ENCODE results near the gene PDE8B.

Gene PDE8B

GRCh38 chr5:77353251-77353650 lies 142.8 kb downstream of the PDE8B start:
- no peak for TF ChIP-seq CTCF (conservative IDR thresholded peaks at IDR 0.05; ENCODE audit: control insufficient read depth, insufficient read depth, low read depth, low read length)
- no peak overlapping the region for H3K4me3 ChIP-seq (ENCODE audit: control insufficient read depth, low read depth, low read length)
- DNase-seq (ENCODE audit: low read depth): no peak

DNA sequence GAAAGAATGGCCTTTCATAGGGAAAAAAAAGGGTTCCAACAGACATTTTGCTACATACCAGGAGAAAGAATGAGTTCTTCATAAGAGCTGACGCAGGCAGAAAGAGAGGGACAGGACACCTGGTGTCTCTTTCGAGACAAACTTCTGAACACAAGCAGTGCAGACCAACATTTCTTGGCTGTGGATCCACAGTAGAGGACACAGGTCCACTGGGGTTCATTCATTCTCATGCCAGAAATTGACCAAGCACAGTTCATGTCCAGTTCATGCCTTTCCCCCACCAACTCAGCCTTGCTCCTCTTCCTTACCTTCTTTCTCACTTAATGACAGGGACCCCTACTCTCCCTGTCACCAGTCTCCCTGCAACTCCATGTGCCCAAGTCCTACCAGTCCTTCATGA lies 144.0 kb downstream of the PDE8B start:
- no peak overlapping the region for H3K4me3 ChIP-seq (ENCODE audit: control insufficient read depth, low read depth, low read length)
- no peak for DNase-seq (ENCODE audit: low read depth)
- TF ChIP-seq CTCF (conservative IDR thresholded peaks at IDR 0.05; ENCODE audit: control insufficient read depth, insufficient read depth, low read depth, low read length): no peak

DNA sequence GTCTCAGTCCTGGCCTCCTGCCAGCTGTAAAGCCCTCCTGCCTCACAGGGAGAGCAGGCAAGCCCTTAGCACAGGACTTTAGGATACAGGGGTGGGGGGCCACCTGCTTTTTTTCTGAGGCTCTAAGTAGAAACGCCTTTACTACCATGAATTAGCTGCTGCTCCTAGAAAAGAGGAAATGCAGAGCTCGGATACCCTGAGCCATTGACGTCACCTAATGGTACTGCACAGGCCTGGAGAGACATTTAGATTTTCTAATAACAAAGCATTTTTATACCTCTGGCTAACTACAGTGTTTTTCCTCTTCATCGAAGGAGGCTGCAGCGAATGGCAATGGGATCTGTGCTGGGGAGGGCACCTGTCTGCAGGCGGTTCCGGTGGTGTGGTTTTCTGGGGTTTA lies 144.6 kb downstream of the PDE8B start:
- DNase-seq (ENCODE audit: low read depth): no peak
- H3K4me3 ChIP-seq (ENCODE audit: control insufficient read depth, low read depth, low read length): no peak overlapping the region
- TF ChIP-seq CTCF (conservative IDR thresholded peaks at IDR 0.05; ENCODE audit: control insufficient read depth, insufficient read depth, low read depth, low read length): no peak

DNA sequence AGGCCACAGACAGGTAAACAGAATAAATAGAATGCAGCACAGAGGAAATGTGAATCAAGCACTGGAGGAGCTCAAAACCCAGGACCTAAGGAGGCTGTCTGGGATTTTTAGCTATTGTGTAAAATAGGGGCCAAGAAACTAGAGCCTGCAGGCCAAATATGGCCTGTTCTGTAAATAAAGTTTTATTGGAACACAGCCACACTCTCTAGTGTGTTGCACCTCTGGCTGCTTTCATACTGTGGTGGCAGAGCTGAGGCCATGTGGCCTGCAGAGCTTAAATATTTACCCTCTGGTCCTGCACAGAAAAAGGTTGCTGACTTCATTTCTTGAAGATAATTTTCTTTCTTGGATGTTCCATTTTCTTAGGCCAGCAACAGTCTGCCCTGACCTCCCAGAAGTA lies 145.3 kb downstream of the PDE8B start:
- H3K4me3 ChIP-seq (ENCODE audit: control insufficient read depth, low read depth, low read length): no peak overlapping the region
- no peak for TF ChIP-seq CTCF (conservative IDR thresholded peaks at IDR 0.05; ENCODE audit: control insufficient read depth, insufficient read depth, low read depth, low read length)
- DNase-seq (ENCODE audit: low read depth): no peak

DNA sequence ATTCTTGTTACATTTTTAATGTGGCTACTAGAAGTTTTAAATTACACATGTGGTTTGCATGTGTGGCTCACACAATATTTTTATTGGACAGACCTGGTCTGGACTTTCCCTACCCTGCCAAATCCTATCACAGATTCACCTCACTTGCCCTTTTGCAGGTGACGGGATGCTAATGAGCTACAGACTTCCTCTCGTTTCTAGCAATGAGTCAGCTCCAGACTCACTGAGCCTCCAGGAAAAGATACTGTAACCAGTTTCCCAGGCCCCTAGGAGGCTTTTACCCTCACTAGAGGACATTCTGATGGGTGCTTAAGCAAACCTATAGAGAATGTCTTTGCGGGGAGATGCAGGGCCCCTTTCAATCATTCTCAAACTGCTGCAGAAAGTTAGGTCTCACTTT lies 146.3 kb downstream of the PDE8B start:
- no peak for TF ChIP-seq CTCF (conservative IDR thresholded peaks at IDR 0.05; ENCODE audit: control insufficient read depth, insufficient read depth, low read depth, low read length)
- DNase-seq (ENCODE audit: low read depth): peak; percentile 78
- no peak overlapping the region for H3K4me3 ChIP-seq (ENCODE audit: control insufficient read depth, low read depth, low read length)

DNA sequence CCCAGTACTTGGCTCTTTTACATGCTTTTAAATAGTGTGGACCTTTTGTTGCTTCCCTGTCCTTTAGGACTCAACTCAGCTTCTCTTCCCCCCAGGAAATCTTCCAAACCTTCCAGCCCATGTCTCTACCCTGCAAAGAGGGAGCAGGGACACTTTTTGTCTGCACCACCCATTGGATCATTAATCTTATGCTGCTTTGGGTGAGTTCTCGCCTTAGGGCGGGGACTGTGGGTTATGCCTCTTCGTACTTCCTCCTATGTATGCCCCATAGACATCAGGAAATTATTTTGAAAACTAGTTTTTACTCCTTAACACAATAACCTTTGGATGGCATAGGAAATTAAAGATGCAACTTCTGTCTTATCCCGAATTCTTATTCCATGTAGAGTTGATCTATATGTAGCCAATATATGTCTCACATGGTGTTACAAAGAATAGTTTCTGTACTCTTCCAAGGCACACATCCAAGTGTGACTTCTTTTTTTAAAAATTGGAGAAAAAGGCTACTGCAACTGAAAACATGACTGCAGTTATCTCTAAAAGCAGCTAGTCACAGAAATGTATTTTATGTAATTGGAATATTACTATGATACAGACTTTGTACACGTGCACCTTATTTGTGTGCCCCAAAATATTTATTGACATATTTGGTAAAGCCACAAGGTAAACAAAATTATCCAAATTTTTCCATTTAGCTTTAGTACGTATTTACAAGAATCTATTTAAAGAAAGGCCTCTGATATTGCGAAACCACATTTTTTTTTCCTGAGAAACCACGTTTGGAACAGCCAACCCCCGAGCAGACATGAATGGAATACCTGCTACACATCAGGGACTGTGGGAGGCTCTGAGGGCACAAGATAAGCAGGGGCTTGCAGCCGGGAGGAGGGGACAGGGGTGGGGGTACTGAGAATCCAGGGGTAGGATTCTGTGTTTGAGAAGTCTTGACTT lies 148.1 kb downstream of the PDE8B start:
- DNase-seq (ENCODE audit: low read depth): peak; percentile 62
- no peak overlapping the region for H3K4me3 ChIP-seq (ENCODE audit: control insufficient read depth, low read depth, low read length)
- no peak for TF ChIP-seq CTCF (conservative IDR thresholded peaks at IDR 0.05; ENCODE audit: control insufficient read depth, insufficient read depth, low read depth, low read length)
